ENCODE measurements around the gene FNTB.

Gene FNTB

DNA sequence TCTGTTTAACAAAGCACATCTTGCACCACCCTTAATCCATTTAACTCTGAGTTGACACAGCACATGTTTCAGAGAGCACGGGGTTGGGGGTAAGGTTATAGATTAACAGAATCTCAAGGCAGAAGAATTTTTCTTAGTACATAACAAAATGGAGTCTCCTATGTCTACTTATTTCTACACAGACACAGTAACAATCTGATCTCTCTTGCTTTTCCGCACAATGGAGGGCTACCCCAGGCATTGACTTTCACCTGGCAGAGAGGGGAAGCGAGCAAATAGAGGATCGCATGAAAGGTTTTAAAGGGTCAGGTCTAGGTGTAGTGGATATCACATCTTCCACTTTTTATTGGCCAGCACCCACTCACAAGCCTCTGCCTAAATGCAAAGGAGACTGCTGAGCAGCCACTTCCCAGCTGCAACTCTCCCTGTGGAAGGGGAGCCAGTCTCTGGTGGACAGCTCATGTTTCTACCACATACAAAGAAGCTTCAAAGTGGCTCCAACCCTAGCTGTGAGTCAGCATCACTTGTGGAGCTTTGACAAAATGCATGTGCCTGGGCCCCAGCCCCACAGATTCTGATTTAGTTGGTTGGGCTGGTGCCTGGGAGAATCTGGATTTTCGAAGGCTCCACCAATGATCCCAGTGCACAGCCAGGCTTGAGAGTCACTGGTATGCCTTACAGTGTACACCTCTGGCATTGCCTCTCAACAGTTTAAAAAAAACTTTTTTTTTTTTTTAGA, 7.2 kb upstream of the FNTB start:
- no peak for DNase-seq (ENCODE audit: low read depth in 2 of 2)

DNA sequence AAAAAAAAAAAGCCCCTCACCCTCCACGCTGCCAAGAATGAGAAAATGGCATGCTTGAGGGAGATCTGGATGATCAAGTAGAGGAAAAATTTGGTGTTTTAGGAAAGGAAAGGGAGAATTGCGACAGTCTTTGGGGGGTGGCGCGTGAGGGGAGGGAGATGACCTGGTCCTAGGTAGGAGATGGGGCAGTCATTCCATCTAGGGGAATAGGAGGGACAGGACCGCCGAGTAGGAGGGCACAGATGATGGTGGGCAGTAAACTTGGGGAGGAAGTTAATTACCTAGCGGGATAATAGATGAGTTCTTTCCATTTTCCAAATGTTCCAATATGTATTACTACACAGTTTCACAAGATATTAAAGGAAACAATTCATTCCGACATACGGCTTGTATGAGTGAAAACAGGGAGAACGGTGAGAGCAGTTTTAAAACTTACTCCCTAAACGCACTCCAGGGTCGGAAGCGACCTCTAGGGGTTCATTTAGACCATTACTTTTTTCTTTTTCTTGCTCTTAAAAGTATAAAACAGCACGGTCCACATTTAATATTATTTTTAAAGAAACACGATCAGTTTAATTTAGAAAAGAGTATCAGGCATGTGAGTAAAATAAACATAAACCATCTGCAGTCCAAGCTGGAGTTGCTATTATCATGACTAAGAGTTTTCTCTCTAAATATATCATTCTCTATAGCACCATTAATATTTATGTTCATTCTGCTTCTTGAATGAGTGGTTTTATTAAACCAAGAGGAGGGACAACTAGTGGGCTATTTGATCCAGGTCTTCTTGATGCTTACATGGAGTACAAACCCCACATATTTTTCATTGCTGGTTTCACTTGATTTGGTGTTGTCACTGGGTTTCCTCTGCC, 3.0 kb upstream of the FNTB start:
- no peak for DNase-seq (ENCODE audit: low read depth in 2 of 2)

- DNase-seq (ENCODE audit: low read depth in 2 of 2): no peak
These were observed 708 bp downstream of the FNTB start for GRCh38 chr14:64987438-64987767.

DNA sequence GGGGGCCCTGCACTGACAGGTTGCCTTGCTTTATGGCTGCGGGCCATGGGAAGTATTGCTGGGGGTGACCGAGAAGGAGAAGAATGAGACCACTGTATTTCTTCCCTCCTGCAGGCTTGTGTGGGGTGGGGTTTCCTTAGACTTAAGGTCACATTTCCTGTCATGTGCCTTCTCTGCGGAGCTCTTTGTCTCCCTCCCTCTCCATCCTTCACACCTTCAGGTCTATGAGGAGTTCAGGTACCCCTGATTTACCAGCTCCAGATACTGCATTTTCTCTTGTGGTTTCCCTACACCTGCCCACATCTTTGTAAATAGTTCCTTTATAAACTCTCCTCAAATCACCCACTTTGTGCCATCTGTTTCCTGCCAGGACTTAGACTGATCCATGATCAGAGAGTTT, 3.6 kb downstream of the FNTB start:
- DNase-seq (ENCODE audit: low read depth in 2 of 2): no peak

- DNase-seq (ENCODE audit: low read depth in 2 of 2): no peak
These were observed 4.2 kb downstream of the FNTB start for GRCh38 chr14:64990939-64991338.

GRCh38 chr14:64992328-64992885, 5.7 kb downstream of the FNTB start:
- no peak for DNase-seq (ENCODE audit: low read depth in 2 of 2)

DNA sequence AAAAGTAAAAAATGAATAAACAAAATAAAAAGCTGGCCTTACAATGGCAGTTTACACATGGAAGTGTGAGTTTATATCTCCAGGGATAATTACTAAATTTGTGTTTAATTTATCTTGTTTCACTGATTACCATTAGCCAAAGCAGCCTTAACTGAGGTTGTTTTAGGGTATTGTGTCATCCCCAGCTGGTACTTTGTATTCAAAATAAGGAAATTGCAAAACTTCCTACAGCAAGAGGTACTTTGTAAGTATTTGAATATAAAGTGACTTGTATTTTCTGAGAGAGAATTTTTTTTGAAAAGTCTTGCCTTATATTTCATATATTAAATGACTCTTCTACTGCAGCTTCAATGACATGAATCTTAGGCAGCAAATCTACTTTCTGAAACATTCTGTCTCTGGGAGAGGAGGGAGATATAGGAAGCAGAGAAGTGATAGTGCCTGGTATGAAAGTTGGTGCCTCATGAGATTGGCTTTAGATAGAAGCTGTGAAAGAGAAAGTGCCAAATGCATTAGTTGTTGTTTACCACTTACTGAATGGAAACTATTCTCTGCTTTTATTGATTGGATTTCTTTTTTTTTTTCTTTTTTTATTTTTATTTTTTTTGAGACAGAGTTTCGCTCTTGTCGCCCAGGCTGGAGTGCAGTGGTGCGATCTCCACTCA, 6.7 kb downstream of the FNTB start:
- no peak for DNase-seq (ENCODE audit: low read depth in 2 of 2)

DNA sequence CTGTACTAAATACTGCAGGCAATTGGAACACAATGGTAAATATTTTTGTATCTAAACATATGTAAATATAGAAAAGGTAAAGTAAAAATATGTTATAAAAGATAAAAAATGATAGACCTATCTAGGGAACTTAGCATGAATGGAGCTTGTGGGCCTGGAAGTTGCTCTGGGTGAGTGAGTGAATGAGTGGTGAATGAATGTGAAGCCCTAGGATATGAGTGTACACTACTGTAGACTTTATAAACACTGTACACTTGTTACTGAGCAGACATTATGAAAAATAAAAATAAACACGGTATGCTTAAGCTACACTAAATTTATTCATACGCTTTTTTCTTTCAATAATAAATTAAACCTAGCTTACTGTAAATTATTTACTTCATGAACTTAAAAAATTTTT, 7.8 kb downstream of the FNTB start:
- DNase-seq (ENCODE audit: low read depth in 2 of 2): no peak

- DNase-seq (ENCODE audit: low read depth in 2 of 2): no peak
These were observed 8.6 kb downstream of the FNTB start for GRCh38 chr14:64995291-64995690.

DNA sequence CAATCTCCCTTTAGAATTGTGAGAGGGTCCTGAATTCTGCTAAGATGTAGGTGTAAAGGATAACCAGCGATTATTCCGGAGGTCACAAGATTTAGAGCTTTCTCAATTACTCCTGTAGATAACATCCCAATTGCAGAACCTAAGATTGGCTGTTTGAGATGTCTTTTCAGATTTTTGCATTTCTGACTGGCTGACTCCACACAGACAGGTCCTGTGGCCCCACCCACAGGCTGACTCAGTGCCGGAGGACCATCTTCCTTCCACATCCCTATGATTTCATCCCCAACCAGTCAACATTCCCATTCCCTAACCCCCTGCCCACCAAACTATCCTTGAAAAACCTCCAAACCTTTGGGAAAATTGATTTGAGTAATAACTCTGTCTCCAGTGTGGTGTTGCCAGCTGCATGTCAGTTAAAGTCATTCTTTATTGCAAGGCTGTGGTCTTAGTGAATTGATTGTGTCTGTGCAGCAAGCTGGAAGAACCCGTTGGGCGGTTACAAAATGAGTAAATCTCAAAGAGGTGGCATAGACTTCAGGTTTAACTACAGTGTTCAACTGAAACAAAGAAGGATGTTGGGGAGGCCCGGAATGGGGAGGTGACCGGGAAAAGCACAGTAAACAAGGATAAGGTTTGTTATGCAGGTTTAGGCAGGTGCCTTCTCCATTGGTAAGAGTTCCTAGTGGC, 10.6 kb downstream of the FNTB start:
- DNase-seq (ENCODE audit: low read depth in 2 of 2): no peak

DNA sequence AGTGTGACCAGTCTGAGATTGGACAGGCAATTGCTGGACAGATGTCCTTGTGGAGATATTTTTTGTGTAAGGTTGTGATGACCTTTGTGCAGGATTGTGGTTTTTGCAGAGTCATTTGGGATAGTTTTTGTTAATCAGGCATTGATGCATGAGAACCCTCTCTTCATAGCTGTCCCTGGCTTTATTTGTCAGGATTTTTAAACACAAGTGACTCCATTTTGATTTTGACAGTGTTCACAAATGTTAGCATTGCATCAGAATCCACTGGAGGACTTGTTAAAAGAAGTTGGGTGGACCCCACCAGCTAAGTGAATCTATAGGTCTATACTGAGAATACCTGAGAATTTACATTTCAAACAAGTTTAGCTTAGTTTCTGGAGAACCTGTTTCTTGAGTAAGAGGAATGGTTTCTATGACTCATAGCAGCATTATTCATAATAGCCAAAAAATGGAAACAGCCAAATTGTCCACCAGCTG, 11.8 kb downstream of the FNTB start:
- no peak for DNase-seq (ENCODE audit: low read depth in 2 of 2)

GRCh38 chr14:65000898-65001591, 14.3 kb downstream of the FNTB start:
- no peak for DNase-seq (ENCODE audit: low read depth in 2 of 2)

- DNase-seq (ENCODE audit: low read depth in 2 of 2): no peak
These were observed 15.0 kb downstream of the FNTB start for GRCh38 chr14:65001723-65002122.

DNA sequence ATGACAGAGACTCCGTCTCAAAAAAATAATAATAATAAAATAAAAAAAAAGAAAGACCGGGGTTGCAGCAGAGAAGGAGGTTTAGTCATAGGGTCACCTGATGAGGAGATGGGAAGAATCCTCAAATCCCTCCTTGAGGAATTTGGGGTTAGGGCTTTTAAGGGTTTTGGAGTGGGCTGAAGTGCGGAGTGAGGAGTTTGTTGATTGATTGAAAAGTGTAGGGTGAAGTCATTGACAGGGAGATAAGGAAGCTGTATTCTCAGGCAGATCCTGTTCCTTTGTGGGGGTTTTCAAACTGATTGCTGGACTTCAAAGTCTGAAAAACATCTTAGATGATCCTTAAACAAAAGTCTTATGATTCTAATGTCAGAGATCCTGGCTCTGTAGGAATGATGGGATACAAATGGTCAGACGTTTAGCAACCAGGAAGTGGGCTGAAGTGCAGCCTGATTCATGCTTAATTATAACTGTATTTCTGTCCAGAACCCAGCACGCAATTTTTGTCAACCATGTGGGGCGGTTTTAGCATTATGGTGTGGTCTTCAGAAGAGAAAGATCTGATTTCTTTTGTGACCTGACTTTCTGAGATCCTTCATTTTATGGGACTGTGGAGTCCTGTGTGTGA, 16.0 kb downstream of the FNTB start:
- DNase-seq (ENCODE audit: low read depth in 2 of 2): no peak

- DNase-seq (ENCODE audit: low read depth in 2 of 2): no peak
These were observed 16.7 kb downstream of the FNTB start for GRCh38 chr14:65003394-65003793.

- DNase-seq (ENCODE audit: low read depth in 2 of 2): no peak
These were observed 19.6 kb downstream of the FNTB start for GRCh38 chr14:65006261-65006721.

DNA sequence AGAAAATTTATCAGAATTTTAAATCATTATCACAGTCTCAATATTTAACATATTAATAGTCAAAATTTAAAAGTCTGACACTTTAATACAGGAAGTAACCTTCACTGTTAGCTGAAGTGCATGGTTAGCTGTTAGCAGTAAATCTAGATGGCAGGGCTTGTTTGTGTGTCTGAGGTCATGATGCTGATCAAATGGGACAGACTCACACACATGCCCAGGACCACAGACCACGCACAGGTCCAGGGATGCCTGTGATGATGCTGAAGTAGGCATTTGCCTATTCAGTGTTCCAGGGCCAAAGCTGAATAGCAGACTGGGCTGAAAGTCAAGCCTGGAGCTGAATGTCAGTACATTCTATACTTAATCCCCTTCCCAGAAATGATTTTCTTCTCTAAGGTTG, 20.5 kb downstream of the FNTB start:
- no peak for DNase-seq (ENCODE audit: low read depth in 2 of 2)

DNA sequence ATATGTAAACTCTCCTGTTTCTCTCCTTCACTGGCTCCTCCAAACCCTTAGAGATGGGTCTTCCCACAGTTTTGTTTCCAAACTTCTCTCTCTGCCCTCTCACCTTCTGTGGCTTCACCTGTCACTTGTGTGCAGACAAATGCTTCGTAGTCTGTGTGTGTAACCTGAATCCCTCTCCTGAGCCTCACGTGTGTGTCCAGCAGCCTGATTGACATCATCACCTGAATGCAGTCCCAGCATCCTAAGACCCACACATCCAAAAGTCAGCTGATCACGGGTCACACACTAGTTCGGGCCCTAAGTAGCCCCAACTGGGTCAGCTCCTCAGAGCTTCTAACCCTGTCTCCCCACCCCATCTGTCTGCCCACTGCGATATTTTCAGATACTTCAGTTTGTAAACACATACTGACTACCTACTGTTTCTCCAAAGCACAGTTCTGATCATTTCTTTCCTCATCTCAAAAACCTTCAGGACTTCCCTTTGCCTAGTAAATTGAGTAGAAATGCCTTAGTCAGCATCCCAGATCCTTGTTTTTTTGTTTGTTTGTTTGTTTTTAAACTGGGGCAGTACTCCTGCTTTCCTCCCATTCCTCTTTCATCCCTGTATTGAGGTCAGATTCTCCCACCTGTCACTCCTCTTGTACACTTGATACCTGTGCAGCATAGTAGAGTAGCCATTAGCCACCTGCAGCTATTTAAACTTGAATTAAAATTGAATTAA, 23.7 kb downstream of the FNTB start:
- DNase-seq (ENCODE audit: low read depth in 2 of 2): no peak

DNA sequence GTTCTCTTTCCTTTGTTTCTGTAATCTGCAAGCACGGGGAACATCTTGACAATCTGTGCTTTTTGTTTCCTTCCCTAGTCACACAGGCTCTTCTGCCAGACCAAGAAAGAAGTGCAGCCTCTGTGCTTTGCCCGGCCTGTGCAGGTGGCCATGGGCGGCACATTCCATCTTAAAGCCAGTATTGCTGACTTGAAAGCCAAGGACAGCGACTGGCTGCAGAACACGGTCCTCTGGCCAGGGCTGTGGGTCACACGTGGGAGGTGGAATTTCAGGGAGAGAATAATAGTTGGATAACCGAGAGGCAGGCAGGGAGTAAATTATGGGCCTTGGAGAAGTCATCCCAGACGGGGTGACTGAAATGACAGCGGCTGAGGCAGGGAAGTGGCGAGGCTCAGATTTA, 24.8 kb downstream of the FNTB start:
- DNase-seq (ENCODE audit: low read depth in 2 of 2): no peak

GRCh38 chr14:65012353-65012752, 25.7 kb downstream of the FNTB start:
- DNase-seq (ENCODE audit: low read depth in 2 of 2): no peak

Data from activated CD8-positive, alpha-beta memory T cell treated with anti-CD3 and anti-CD28 coated beads for 4 hours (primary cell).